Activated T-helper 17 cell treated with anti-CD3 and anti-CD28 coated beads, Interleukin-2, amount 50 U/mL, for 72 hours (primary cell): ENCODE measurements around the gene TMC5. TPM values are rescaled to one million over a fixed set of nuclear protein-coding genes. Genes with fewer than 3 reads are reported as not detected.
A peak's percentile ranks its signal among the peaks of the same experiment; 100 is the strongest.
"Not testable (repeated sequence)": the region's sequence is repeated elsewhere in the genome, so short reads cannot be mapped to it uniquely, and the experiment has no call there.

Source experiments
- ATAC-seq: fragments of 150-1000 bp; cut with Tn5 transposase; replicated peaks from 2 replicates; pipeline ENCODE4 v1.10.0; 2021; ENCODE audit warnings: mild to moderate bottlenecking, moderate library complexity
- H3K27ac Mint-ChIP-seq: one replicate; pipeline ENCODE4 v1.8.0; 2022; ENCODE audit warnings: mixed read lengths
- H3K27me3 Mint-ChIP-seq: one replicate; pipeline ENCODE4 v1.8.0; 2022; ENCODE audit warnings: mixed read lengths
- H3K36me3 Mint-ChIP-seq: one replicate; pipeline ENCODE4 v1.8.0; 2022; ENCODE audit warnings: low read depth, mild to moderate bottlenecking, mixed read lengths
- H3K4me1 Mint-ChIP-seq: one replicate; pipeline ENCODE4 v1.8.0; 2022; ENCODE audit warnings: mixed read lengths
- H3K4me3 Mint-ChIP-seq: one replicate; pipeline ENCODE4 v1.8.0; 2022; ENCODE audit warnings: mild to moderate bottlenecking, mixed read lengths
- H3K9me3 Mint-ChIP-seq: one replicate; pipeline ENCODE4 v1.8.0; 2022; ENCODE audit warnings: mixed read lengths
- total RNA-seq, 2 donors: library from RNA; stranded (reverse); gene quantifications; one replicate each; pipeline ENCODE4 v1.2.3, GENCODE V29; 2022

TMC5 gene, protein sequence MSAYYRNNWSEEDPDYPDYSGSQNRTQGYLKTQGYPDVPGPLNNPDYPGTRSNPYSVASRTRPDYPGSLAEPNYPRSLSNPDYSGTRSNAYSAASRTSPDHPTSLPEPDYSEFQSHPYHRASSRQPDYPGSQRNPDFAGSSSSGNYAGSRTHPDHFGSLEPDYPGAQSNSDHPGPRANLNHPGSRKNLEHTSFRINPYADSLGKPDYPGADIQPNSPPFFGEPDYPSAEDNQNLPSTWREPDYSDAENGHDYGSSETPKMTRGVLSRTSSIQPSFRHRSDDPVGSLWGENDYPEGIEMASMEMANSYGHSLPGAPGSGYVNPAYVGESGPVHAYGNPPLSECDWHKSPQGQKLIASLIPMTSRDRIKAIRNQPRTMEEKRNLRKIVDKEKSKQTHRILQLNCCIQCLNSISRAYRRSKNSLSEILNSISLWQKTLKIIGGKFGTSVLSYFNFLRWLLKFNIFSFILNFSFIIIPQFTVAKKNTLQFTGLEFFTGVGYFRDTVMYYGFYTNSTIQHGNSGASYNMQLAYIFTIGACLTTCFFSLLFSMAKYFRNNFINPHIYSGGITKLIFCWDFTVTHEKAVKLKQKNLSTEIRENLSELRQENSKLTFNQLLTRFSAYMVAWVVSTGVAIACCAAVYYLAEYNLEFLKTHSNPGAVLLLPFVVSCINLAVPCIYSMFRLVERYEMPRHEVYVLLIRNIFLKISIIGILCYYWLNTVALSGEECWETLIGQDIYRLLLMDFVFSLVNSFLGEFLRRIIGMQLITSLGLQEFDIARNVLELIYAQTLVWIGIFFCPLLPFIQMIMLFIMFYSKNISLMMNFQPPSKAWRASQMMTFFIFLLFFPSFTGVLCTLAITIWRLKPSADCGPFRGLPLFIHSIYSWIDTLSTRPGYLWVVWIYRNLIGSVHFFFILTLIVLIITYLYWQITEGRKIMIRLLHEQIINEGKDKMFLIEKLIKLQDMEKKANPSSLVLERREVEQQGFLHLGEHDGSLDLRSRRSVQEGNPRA
- total RNA-seq = under 1 TPM; 0.09 to 0.32 TPM

DNA sequence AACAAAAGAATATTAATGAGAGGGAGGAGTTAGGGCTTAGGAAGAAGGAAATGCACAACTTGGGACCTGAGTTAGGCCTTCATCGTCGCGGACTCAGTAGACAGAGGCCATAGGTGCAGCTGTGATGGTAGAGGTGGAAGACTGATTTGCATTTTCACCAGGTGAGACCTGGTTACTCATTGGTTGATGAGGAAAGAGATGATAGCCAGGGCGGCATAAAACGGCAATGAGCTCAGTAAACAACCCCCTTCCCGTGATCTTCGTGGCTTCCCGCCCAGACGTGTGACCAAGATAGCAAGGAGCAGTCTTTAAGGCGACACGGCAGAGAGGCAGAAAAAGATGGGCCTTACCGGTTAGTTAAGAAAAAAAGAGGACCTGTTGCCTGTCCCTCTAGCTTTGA, at the start of gene TMC5:
Gene TMC5, plus strand, starts transcription at position 244 of the 400 bp plus-strand sequence. CDS start 22,156 bp downstream, outside the sequence.
- Mint-ChIP-seq H3K4me1 (no peaks in the 10 kb centered on the region), H3K9me3 (peaks cover 4% of the 10 kb centered on the region), H3K27ac (no peak within 1 kb of the TSS), H3K27me3 (peaks cover 13% of the 10 kb centered on the region), H3K4me3 (no peak within 1 kb of the TSS), H3K36me3 (no peaks in the 10 kb centered on the region)
- no peak for ATAC-seq

DNA sequence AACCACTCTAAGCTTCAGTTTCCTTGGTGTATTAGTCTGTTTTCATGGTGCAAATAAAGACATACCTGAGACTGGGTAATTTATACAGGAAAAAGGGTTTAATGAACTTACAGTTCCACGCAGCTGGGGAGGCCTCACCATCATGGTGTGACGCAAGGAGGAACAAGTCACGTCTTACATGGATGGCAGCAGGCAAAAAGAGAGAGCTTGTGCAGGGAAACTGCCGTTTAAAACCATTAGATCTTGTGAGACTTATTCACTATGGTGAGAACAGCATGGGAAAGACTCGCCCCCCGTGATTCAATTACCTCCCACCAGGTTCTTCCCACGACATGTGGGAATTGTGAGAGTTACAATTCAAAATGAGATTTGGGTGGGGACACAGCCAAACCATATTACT, 45.1 kb upstream of the TMC5 start:
- H3K27ac Mint-ChIP-seq, H3K4me1 Mint-ChIP-seq, H3K36me3 Mint-ChIP-seq, H3K27me3 Mint-ChIP-seq, ATAC-seq, H3K4me3 Mint-ChIP-seq, H3K9me3 Mint-ChIP-seq: not testable (repeated sequence)

DNA sequence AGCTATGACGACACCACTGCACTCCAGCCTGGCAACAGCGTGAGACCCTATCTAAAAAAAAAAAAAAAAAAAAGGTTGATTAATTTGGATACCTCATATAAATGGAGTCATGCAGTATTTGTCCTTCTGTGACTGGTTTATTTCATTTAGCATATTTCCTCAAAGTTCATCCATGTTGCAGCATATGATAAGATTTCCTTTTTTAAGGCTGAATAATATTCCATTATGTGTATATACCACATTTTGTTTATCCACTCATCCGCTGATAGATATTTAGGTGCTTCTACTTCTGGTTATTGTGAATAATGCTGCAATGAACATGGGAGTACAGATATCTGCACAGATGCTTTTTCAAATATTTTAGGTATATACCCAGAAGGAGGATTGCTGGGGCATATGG, 43.3 kb upstream of the TMC5 start:
- Mint-ChIP-seq H3K9me3 (no peaks in the 10 kb centered on the region), H3K27me3 (no peaks in the 10 kb centered on the region), H3K4me1 (no peaks in the 10 kb centered on the region), H3K4me3 (no peak overlapping the region), H3K27ac (no peak overlapping the region), H3K36me3 (no peaks in the 10 kb centered on the region)
- ATAC-seq = no peak

DNA sequence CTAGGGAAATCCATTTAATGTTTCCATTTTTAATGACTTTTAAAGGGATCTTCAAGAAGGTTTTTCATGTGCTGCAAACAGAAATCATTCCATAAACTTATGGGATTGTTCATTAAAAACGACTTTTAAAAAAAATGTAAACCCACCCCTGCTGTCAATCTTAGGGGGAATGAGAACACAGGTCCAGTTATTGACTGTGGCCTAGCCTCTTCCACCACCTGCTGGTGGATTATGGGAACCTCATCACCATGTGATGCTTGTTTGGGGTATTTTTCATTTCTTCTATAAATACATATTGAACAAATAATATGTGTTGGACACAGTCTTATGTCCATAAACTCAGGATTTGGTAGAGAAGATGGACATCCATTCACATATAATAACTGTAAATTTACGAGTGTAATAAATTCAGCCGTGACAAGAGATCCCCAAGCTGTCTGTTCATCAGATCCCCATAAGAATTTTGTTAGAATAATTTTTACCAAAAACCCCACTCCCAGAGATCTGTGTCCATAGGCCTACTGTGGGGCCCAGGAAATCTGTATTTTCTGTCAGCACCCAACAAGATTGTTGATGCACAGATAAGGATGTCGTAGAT, 42.0 kb upstream of the TMC5 start:
- ATAC-seq = no peak
- Mint-ChIP-seq H3K4me1 (no peaks in the 10 kb centered on the region), H3K36me3 (no peaks in the 10 kb centered on the region), H3K27ac (no peak overlapping the region), H3K27me3 (no peaks in the 10 kb centered on the region), H3K9me3 (no peaks in the 10 kb centered on the region), H3K4me3 (no peak overlapping the region)

DNA sequence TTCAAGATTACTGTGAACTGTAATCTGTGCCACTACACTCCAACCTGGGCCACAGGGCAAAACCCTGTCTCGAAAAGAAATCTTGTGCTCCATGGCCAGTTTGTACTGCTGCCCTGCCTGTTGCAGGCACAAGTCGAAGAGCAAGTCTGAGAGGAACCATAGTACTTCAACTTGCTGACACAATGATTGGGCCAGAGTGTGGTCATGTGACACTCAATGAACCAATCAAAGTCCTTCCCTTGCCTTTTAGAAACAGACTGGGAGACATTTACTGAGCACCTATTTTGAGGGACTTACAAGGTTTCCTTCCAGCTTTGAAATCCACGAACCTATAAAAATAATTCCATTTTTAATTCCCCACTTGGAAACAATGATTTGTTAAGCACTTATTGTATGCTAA, 39.8 kb upstream of the TMC5 start:
- no peaks in the 10 kb centered on the region for H3K9me3 Mint-ChIP-seq
- H3K36me3 Mint-ChIP-seq = no peaks in the 10 kb centered on the region
- H3K27me3 Mint-ChIP-seq = peaks cover 7% of the 10 kb centered on the region
- no peak overlapping the region for H3K27ac Mint-ChIP-seq
- H3K4me1 Mint-ChIP-seq = peaks cover 4% of the 10 kb centered on the region
- ATAC-seq = no peak
- H3K4me3 Mint-ChIP-seq = no peak overlapping the region

DNA sequence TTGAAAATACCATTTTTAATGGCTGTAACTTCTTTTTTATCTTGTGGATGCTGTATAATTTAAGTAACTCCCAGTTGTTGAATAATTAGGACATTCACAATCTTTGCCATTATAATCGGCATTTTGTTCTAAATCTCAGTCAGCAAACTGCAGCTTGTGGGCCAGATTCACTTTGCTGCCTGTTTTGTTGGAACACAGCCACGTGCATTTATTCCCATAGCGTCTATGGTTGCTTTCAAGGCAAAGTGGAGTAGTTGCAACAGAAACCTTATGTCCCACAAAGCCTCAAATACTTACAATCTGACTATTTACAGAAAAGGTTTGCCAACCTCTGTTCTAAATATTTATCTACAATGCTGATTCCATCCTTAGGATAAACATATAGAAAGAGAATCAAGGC, 39.2 kb upstream of the TMC5 start:
- peaks cover 7% of the 10 kb centered on the region for H3K27me3 Mint-ChIP-seq

DNA sequence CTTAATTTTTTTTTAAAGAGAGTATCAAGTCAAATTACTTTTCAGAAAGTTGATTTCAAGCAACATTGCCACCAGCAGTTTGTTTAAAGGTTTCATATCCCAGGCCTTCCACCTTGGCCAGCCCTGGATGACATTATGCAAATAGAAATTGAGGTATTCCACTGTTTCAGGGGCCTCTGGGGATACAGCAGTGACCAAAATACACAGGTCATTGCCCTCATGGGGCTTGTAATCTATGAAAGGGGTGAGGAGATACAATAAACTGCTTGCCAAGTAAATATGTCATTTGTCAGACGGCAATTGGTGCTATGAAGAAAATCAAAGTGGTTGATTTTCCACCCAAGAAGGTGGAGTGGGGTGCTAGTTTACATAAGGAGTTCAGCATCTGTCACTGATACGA, 37.8 kb upstream of the TMC5 start:
- Mint-ChIP-seq H3K4me3 (no peak overlapping the region), H3K36me3 (no peaks in the 10 kb centered on the region), H3K9me3 (no peaks in the 10 kb centered on the region), H3K27me3 (peaks cover 7% of the 10 kb centered on the region), H3K27ac (no peak overlapping the region), H3K4me1 (peaks cover 4% of the 10 kb centered on the region)
- ATAC-seq = no peak

More for the DNA sequence above, 39.2 kb upstream of the TMC5 start:
- Mint-ChIP-seq H3K36me3 (no peaks in the 10 kb centered on the region), H3K9me3 (no peaks in the 10 kb centered on the region), H3K4me1 (peaks cover 4% of the 10 kb centered on the region), H3K4me3 (no peak overlapping the region), H3K27ac (no peak overlapping the region)
- no peak for ATAC-seq

DNA sequence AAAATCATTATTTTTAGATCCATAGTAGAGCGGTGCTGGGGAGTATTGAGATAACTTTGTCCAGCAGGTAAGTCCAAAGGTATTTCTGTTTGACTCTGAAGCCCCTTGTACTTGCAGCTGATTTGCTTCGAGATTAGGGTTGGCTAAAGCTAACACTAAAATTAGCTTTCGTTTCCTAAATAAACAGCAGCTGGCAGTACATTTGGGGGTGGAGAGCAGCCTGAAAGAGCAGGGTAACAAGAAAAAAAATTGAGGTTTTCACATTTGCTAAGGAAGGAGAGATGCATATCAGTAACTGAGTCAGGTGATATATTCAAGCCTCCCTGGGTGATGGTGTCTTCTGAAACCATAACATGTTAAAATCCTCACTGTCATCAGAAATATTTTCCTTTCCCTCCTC, 37.4 kb upstream of the TMC5 start:
- H3K36me3 Mint-ChIP-seq = no peaks in the 10 kb centered on the region
- no peak overlapping the region for H3K27ac Mint-ChIP-seq
- H3K4me3 Mint-ChIP-seq = no peak overlapping the region
- H3K27me3 Mint-ChIP-seq = peaks cover 7% of the 10 kb centered on the region
- peak; percentile 46 for ATAC-seq
- peaks cover 4% of the 10 kb centered on the region for H3K4me1 Mint-ChIP-seq
- H3K9me3 Mint-ChIP-seq = no peaks in the 10 kb centered on the region

DNA sequence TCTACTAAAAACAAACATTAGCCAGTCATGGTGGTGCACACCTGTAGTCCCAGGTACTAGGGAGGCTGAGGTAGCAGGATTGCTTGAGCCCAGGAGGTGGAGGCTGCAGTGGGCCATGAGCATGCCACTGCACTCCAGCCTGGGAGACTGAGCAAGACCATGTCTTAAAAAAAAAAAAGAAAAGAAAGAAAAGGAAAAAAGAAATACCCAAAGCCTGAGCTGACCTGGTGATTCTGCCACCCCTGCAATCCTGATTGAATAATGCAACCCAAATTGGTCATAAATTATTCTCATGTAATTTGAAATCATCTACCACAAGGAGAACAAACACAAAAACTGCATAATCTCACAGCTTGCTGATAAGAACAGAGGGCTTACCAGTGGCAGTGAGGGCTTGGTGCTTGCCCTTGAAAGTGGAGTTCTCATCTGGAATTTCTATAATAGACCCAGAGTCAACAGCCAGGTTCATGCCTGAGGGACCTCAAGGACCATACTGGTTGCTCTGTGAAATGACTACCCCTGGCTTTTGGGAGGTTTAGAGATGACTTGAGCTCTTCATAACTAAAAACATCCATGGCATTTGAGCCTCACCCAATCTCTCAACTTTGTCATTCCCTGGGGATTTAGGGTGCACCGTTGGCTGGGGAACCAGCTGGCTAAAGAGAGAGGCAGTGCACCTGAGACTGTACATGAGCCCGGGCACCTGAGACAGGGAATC, 35.4 kb upstream of the TMC5 start:
- peaks cover 7% of the 10 kb centered on the region for H3K27me3 Mint-ChIP-seq
- no peak overlapping the region for H3K27ac Mint-ChIP-seq
- H3K9me3 Mint-ChIP-seq = no peaks in the 10 kb centered on the region
- H3K36me3 Mint-ChIP-seq = no peaks in the 10 kb centered on the region
- no peak overlapping the region for H3K4me3 Mint-ChIP-seq
- peaks cover 4% of the 10 kb centered on the region for H3K4me1 Mint-ChIP-seq
- no peak for ATAC-seq

DNA sequence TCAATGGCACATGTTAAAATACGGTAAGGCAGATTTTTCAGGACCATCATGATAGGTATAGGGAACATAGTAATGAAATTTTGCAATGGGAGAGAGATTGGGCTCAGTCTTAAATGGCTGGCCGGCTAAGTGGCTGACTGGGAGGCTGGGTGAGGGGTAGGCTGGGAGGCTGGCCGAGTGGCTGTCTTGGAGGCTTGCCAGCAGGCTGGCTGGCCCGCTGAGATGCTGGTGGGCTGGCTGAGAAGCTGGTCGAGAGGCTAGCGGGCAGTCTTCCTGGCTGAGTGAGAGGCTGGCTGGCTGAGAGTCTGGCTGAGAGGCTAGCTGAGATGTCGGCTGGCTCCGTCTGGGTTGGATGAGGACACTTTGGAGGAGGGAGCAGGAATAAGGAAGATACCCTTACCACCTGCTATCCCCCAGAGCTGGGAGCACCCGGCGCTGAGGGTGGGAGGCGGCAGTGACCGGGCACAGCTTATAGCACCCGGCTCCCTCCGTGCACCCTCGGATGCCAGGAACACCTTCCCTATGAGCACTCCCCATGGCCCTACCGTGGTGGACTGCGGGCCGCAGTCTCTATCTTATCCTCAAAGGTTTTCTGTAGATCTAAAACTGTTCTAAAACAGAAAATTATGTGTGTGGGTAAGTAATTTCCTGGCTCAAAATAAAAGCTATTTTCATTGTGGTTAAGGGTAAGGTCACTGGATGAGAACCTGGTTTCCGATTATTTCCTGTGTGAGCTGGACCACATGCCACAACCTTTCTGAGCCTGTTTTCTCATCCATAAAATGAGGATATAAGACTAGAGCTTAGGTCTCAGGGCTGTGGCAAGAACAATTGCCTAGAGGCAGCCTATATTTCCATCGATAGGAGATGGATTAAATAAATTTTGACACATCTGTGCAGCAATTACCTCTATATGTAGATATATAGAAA, 34.5 kb upstream of the TMC5 start:
- H3K9me3 Mint-ChIP-seq = no peaks in the 10 kb centered on the region
- H3K4me1 Mint-ChIP-seq = peaks cover 4% of the 10 kb centered on the region
- H3K36me3 Mint-ChIP-seq = no peaks in the 10 kb centered on the region
- H3K4me3 Mint-ChIP-seq = no peak overlapping the region
- no peak overlapping the region for H3K27ac Mint-ChIP-seq
- ATAC-seq = no peak
- H3K27me3 Mint-ChIP-seq = peaks cover 7% of the 10 kb centered on the region

DNA sequence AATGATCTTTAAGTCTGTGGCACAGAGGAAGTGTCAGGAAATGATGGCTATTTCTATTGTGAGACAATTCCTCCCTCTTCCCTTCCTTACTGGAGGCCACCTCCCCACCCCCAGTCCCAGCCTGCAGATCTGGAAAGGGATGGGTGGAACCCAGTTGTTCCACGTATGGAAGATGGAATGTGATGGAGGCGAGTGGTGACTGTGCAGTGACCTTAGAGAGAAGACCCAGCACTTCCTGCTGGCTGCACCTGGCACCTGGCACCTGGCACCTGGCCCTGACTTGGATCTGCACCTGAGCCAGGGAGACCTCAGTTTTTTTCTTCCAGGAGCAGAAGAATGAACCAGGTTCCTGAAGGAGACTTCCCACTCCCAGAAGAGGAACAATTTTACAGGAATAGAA, 33.0 kb upstream of the TMC5 start:
- no peak for ATAC-seq
- H3K4me1 Mint-ChIP-seq = peaks cover 4% of the 10 kb centered on the region
- peaks cover 10% of the 10 kb centered on the region for H3K27me3 Mint-ChIP-seq

DNA sequence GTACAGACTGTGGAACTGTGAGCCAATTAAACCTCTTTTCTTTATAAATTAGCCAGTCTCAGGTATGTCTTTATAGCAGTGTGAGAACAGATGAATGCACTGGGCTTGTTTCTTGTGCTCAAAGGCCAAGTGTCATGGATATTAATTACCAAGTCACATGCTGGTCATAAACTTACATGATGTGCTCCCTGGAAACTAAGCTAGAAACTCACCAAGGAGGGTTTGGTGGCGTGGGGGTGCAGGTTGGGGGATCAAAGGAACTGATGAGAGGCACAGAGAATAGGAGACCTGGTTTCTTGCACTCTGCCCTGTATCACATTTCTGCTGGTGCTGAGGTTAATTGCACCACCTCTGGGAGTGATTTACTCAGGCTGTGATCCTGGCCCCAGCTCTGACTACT, 31.2 kb upstream of the TMC5 start:
- no peaks in the 10 kb centered on the region for H3K9me3 Mint-ChIP-seq
- no peak for ATAC-seq

More for the DNA sequence above, 33.0 kb upstream of the TMC5 start:
- H3K27ac Mint-ChIP-seq = no peak overlapping the region
- no peaks in the 10 kb centered on the region for H3K9me3 Mint-ChIP-seq
- H3K36me3 Mint-ChIP-seq = no peaks in the 10 kb centered on the region
- H3K4me3 Mint-ChIP-seq = no peak overlapping the region

DNA sequence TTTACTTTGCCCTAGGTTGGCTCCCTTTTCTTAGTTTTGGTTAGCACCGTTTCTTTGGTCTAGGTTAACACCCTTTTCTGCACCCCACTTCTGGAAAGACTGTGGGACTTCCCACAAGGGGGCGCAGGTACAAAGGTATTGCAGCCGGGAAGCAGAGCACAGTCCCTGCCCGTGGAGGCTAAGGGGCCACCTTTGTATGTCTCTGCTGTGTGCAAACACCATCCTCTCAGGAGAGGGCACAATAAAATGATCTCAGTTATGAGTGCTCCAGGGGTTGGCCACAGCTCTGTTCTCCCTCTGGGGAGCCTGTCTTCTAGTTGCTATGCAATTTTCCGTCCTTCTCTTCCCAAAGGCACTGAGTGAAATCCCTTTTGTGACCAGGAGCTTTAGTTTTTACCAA, 28.4 kb upstream of the TMC5 start:
- Mint-ChIP-seq H3K9me3 (no peaks in the 10 kb centered on the region), H3K27me3 (peaks cover 17% of the 10 kb centered on the region), H3K4me3 (no peak overlapping the region), H3K36me3 (no peaks in the 10 kb centered on the region), H3K27ac (no peak overlapping the region), H3K4me1 (no peaks in the 10 kb centered on the region)
- peak; percentile 69 for ATAC-seq

More for the DNA sequence above, 31.2 kb upstream of the TMC5 start:
- Mint-ChIP-seq H3K36me3 (no peaks in the 10 kb centered on the region), H3K27me3 (peaks cover 13% of the 10 kb centered on the region), H3K27ac (no peak overlapping the region), H3K4me1 (no peaks in the 10 kb centered on the region), H3K4me3 (no peak overlapping the region)
